GM18498 (cell line): Measurements from ENCODE around the gene BSND.

Experiments
- ATAC-seq: cut with Tn5 transposase; IDR thresholded peaks from one replicate; pipeline ENCODE4 v1.9.1; 2021; ENCODE audit warnings: mild to moderate bottlenecking, moderate library complexity; ENCODE audit not compliant: unreplicated experiment

The BSND gene

DNA sequence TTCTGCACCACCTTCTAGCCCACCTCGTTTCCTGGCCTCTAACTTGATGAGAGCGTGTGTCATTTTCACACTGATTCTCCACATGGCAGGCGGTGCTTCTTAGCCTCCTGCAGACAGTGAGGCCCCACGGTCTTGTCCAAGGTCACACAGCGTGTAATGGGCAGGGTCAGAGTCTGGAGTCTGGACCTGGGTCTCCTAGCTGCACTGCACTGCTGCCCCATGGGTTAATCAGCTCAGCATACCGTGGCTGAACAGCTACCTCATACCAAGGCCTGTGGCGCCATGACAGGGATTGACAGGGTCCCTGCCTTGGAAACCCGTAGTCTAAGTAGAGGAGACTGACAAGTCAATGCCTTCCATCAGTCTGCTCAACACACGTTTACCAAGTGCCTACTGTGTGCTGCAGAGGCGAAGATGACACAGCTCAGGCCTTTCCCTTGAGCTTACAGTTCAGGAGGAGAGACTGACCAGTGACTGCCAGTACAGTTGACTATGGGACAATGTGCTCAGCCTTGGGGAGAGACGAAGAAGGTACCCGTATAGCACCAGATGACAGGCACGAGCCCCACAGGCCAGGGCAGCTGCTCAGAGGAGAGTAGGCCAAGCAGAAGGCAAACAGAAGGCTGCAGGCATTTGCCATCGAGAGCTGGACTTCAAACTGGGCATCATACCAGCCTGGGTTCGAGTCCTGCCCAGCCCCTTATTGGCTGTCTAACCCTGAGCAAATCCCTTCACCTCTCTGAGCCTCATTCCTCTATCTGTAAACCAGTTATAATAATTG is 46.1 kb downstream of the BSND start:
- no peak for ATAC-seq

DNA sequence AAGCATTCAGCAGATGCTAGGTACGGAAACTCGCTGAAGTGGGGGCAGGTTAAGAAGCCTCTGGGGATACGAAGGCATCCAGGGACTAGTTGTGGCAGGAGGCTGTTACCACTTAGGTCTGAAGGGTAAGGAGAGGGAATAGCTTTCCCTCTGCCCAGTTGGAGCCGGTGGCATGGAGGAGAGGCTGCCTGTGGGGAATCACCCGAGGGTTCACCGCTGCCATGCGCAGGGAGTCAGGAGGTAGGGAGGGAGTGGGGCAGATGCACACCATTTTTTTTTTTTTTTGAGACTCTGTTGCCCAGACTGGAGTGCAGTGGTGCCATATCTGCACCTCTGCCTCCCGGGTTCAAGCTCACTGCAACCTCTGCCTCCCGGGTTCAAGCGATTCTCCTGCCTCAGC is 46.7 kb downstream of the BSND start:
- no peak for ATAC-seq

DNA sequence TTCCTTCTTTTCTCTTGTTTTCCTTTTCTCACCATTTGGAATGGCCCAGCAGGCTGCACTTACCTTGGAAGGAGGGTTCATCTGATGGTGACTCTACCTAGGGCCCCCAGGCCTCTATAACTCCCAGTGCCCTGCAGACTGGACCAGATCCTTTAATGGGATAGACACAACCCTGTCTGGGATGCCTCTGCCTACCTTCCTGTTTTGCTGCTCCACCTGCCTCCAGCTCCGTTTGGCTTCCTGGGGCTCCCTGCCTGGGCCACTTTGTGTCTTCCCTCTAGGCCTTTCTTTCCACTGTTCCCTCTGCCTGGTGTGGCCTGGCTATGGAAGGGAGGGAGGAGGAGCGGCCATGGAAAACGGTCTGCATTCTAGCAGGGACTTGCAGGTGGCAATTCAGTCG is 48.1 kb downstream of the BSND start:
- no peak for ATAC-seq

DNA sequence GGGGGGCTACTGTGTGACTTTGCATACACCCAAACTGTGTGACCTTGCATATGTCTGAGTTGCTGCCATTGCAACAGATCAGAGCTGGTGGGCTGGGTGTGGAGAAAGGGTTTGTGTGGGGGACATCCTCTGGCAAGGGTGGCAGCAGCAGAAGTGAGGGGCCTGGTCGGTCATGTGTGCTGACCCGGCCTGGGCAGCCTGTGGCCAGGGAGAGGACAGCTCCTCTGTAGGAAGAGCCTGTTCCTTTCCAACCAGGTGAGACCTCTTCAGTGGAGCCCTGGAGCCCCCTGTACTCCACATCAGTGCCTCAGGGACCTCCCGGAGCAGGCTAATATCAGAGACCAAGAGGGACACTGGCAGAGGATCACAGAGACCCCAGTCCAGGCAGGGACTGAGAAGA is 48.9 kb downstream of the BSND start:
- no peak for ATAC-seq

DNA sequence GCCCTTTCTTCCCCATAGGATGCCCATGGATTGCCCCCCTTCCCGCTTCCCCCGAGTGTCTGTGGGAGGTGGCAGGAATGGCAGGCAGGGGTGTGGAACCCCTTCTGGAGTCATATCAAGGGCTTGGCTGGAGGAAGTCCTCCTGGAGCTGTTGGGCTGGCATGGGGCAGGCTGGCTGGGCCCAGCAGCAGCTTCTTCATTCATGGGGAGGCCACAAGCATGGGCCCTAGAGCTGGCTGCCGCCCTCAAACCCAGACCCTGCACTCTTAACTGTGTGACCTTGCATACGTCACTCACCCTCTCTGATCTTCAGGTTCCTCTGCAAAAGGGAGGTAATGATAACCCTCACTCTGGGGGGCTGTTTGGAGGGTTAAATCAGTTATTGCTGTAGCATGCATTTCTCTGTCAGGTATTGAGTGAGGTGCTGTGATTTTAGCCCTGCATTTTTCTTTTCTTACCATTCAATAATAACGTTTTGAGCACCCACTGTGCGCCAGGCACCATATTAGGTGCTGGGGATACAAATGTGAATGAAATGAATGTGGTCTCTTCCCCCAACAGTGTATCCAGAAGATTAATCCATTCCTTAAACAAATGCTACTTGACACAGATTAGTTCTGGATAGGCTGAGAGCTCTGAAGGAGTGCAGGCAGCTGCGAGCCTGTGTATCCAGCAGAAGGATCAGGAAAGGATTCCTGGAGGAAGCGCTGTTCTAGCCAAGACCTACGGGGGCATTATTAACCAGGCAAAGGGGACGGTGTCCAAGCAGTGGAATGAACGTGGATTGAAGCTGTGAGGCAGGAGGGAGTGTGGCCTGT is 49.9 kb downstream of the BSND start:
- ATAC-seq = no peak

DNA sequence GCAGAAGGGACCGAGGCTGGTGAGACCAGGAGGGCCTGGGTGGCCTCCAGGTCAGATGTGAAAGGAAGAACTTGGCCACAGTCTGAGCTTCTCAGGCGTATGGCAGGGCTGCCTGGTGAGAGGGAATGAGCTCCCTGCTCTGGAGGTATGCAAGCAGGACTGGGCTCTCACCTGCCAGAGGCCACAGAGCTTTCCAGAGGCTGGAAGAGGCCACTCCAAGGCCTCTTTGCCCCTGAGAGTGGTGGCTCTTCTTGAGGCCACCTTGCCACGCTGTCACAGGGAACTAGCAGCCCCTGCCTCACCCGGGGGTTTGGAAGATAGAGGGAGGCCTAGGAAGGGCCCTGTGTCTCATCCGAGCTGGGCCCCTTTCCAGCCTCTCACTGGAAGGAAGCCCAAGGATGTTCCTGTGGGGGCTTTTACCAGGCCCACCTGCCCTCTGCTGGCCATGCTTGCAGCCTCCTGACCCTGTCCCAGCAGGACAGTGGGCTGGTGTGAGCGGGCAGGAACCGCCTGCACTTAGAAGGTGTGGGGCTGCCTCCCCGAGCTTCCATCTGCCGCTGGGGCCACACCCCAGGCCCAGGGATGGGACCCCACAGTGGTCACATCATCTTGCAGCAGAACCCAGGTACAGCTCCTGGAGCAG is 50.7 kb downstream of the BSND start:
- ATAC-seq = no peak

DNA sequence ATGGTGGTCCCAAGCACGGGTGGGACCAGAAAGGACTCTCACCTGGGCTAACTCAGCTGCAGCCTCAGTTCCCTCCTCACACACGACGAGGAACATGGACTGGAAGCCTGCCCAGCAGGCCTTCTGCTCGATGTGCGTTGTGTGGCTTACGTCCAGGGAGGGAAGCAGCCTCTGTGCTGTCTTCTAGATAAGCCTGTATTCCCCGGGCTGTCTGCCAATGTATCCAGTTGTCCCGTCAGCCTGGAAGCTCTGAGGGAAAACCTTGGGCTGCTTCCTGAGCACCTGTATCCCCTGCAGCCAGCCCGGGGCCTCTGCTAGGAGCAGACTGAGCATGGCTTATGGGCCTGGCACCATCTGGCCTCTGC is 51.2 kb downstream of the BSND start:
- ATAC-seq = no peak

DNA sequence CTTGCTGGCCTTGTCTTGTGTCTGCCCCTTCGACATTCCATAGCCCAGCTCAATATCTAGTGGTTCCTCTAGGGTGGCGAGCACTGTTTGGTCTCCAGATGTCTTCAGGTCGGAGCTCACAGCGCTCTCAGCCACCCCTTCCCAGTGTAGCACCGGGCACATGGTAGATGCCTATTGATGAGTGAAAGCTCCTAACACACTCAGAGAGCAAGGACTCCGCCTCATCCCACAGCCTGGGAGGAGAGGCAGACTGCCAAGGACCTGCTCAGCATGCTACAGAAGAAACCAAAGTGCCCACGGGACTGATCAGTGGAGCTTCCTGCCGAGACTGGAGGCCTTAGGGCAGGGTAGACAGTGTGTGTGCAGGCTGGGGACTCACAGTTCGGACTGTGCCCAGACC is 51.5 kb downstream of the BSND start:
- no peak for ATAC-seq

DNA sequence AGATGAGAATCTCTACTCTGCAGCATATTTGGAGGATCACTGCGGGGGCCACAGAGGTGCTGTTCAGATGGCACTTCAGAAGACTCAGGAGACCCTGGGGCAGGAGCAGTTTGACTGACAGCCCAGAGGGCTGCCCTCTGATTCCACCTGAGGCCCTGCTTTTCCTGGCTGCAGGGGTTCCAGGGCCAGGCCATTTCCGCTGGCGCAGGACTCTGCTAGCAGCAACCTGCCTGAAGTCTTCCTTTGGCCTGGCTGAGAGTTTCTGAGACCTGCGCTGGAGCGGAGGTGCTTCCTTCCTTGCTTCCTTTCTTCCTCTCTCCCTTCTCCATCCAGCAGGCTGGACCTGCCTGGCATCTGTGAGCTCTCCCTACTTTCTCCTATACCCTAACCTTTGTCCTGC is 52.4 kb downstream of the BSND start:
- no peak for ATAC-seq

DNA sequence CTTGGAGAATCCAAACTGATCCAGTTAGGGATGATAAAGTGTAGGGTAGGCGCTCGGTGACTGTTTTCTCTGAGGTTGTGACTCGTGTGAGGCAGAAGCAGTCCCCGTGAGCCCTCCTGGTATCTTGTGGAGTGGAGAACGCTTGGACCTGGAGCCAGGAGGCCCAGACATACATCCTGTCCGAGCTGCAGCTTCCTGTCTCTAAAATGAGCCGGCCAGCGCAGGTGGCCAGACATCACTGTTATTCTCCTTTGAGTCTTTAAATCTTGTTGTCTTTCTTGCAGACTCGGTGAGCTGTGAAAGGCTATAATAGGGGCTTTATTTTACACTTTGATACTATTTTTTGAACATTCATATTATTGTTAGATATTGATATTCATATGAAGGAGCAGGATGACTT is 52.9 kb downstream of the BSND start:
- no peak for ATAC-seq

DNA sequence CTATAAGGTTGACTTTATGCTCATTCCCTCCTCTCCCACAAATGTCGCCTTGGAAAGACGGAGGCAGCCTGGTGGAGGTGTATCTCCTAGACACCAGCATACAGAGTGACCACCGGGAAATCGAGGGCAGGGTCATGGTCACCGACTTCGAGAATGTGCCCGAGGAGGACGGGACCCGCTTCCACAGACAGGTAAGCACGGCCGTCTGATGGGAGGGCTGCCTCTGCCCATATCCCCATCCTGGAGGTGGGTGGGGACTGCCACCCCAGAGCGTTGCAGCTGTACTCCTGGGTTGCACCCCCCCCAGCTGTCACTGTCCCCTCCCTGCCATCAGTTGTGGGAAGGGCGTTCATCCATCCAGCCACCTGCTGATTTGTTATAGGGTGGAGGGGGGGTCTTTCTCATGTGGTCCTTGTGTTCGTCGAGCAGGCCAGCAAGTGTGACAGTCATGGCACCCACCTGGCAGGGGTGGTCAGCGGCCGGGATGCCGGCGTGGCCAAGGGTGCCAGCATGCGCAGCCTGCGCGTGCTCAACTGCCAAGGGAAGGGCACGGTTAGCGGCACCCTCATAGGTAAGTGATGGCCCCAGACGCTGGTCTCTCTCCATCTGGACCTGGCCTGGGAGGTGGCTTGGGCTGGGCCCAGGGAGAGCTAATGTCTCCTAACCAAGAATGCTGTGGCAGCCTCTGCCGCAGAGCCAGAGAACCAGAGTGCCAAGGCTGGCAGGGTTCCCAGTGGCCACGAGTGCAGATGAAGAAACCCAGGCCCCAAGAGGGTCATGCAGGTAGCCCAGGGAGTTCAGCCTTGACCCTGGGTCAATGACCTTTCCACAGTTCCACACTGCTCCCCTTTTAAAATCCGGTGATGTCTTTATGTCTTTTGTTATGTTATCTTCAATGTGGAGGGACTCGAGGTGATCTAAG is 53.7 kb downstream of the BSND start:
- no peak for ATAC-seq

DNA sequence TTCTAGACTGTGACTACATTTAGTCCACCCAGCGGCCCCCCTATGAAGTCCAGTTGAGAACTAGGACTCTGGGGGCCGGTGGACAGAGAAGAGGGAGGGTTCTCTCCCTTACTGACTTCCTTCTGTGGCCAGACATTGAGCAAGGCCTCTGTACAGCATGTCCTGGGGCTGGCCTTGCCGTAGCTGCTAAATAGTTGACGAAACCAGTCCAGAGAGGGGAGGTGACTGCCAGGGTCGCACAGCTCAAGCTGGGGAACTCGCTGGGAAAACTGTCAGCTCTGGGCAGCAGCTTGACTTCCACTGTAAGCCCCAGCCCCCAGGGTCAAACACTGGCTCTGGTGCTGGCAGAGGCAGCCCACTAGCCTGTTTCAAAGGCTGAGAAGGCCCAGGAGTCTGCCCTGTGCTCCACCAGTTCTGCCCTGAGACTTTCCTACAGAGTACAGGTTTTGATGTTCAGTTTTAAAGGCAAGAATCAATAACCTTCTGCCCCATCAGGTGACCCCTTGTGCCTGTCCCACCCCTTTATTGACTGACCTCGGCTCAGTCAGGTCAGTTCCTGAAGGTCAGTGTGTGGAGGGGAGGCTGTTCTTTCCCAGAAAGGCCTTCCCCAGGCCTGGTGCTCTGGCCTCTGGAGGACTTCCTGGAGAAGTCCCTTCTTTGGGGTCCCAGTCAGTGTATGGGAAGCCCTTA is 54.7 kb downstream of the BSND start:
- no peak for ATAC-seq

DNA sequence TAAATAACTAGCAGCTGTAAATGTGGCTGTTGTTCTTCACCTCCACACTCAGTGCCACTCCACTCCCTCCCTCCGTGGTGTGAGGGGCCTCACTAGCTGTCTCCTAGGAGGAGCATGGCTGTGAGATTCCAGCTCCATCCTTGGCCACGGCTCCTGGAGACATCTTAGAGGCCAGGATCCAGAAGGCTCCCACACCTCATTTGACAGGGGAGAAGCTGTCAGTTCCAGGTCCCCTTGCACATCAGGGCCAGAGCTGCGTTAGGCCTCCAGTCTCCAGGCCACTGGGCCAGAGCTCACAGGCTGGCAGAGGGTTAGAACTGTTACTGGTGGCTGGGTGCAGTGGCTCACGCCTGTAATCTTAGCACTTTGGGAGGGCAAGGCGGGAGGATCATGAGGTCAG is 55.7 kb downstream of the BSND start:
- no peak for ATAC-seq

DNA sequence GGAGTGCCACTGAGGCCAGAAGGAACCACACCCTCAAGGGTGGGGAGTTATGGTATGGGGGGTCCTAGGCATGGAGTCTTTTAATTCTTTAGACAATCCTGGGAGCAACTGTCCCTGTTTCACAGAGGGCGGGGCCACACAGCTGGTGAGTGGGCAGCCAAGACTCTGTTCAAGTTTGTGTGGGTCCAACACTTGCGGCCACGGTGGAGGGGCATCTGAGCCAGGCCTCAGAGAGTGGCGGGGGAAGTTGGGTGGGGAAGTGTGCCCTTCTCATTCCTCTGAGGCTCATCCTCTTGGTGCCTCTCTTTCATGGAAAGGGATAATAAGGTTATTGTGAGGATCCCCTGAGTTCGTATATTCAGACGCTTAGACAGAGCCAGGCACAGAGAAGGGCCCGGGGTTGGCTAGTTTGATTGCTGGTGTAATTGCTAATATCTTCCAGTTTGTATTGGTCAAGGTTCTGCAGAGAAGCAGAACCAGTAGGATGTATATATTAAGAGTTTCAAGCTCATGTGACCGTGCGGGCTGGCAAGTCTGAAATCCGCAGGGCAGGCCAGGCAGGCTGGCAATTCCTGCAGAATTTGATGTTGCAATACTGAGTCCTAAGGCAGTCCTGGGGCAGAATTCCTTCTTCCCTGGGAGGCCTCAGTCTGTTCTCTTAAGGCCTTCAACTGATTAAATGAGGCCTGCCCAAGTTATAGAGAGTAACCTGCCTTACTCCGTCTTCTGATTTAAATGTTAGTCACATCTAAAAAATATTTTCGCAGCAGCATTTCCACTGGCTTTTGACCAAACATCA is 56.5 kb downstream of the BSND start:
- ATAC-seq = no peak

DNA sequence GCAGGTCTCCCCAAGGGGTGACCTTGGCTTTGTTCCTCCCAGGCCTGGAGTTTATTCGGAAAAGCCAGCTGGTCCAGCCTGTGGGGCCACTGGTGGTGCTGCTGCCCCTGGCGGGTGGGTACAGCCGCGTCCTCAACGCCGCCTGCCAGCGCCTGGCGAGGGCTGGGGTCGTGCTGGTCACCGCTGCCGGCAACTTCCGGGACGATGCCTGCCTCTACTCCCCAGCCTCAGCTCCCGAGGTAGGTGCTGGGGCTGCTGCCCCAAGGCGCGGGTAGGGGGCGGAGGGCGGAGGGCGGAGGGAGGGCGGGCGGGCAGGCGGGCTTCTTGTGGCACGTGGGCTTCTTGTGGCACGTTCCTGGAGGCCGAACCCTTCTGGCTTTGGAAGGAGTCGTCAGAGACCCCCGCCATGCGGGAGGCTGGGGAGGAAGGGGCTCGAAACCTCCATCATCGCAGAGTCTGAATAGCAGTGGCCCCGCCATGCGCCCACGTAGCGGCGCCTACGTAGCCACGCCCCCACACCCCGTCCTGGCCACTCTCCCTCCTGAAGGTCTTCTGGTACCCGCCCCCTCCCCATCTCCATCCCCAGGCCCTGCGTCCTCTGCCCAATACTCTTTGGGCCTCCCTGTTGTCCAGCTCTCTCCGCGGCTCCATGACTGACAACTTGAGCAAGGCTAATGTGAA is 57.4 kb downstream of the BSND start:
- no peak for ATAC-seq

DNA sequence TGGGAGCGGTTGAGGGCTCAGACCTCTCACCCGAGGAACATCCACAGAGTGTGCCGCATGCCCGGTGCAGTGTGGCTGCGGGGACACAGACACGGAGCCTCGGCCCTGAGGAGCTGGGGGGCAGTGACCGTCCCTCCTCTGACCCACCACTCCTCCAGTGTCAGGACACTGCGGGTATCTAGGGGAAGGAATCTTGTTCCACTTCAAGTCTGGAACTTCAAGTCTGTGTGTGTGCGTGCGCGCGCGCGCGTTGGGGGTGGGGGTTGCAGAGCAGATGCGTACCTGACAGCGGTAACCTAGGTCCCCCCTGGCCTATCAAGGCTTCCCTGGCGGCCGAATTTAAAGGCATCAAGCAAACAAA is 57.9 kb downstream of the BSND start:
- no peak for ATAC-seq

DNA sequence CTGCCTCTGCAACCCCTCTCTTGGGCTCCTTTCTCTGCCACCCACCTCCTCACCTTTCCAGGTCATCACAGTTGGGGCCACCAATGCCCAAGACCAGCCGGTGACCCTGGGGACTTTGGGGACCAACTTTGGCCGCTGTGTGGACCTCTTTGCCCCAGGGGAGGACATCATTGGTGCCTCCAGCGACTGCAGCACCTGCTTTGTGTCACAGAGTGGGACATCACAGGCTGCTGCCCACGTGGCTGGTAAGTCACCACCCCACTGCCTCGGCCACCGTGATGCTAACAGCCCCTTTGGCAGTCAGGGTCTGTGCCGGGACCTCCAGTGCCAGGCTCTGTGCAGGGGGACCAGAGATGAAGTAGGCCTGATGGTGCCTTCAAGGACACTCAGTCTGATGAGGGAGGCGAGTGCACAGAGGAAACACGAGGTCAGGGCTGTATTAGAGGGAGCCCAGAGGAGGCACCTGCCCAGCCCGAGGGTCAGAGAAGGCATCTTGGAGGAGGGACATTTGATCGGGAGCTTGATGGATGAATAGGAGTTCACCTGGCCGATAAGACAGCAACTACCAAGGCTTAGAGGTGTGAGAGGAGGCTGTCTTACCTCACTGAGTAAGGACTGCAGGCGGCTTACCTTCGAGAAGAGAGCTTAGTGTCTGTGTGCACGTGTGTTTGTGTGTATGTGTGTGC is 58.7 kb downstream of the BSND start:
- ATAC-seq = no peak

DNA sequence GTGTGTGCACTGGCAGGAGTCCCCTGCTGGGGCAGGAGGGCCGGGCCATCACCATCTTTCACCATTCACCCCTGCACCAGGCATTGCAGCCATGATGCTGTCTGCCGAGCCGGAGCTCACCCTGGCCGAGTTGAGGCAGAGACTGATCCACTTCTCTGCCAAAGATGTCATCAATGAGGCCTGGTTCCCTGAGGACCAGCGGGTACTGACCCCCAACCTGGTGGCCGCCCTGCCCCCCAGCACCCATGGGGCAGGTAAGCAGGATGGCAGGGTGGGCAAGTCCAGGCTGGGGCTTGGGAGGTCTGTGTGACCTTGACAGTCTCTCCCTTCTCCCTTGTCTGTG is 59.2 kb downstream of the BSND start:
- no peak for ATAC-seq
